GM18861 (cell line): ENCODE measurements around the gene TNFRSF14.

Experiments
- ATAC-seq: cut with Tn5 transposase; IDR thresholded peaks from one replicate; pipeline ENCODE4 v1.9.1; 2021; ENCODE audit not compliant: unreplicated experiment

The TNFRSF14 gene

GRCh38 chr1:2597441-2598328 is 41.5 kb downstream of the TNFRSF14 start:
- no peak for ATAC-seq

- no peak for ATAC-seq
Measured at GRCh38 chr1:2598329-2598931, 42.3 kb downstream of the TNFRSF14 start.

- ATAC-seq = no peak
Measured at GRCh38 chr1:2601721-2602303, 45.6 kb downstream of the TNFRSF14 start.

- ATAC-seq = no peak
Measured at GRCh38 chr1:2602311-2602835, 46.2 kb downstream of the TNFRSF14 start.

GRCh38 chr1:2602866-2603520 is 46.8 kb downstream of the TNFRSF14 start:
- no peak for ATAC-seq

GRCh38 chr1:2603521-2604155 is 47.5 kb downstream of the TNFRSF14 start:
- ATAC-seq = no peak

- no peak for ATAC-seq
Measured at GRCh38 chr1:2604156-2604843, 48.1 kb downstream of the TNFRSF14 start.

GRCh38 chr1:2604844-2605508 is 48.8 kb downstream of the TNFRSF14 start:
- ATAC-seq = no peak

GRCh38 chr1:2605509-2606395 is 49.6 kb downstream of the TNFRSF14 start:
- no peak for ATAC-seq

- ATAC-seq = no peak
Measured at GRCh38 chr1:2606396-2606880, 50.3 kb downstream of the TNFRSF14 start.

- no peak for ATAC-seq
Measured at GRCh38 chr1:2606881-2607621, 50.9 kb downstream of the TNFRSF14 start.

GRCh38 chr1:2607641-2608091 is 51.5 kb downstream of the TNFRSF14 start:
- ATAC-seq = no peak

- ATAC-seq = no peak
Measured at GRCh38 chr1:2609319-2610035, 53.3 kb downstream of the TNFRSF14 start.

- ATAC-seq = no peak
Measured at GRCh38 chr1:2610036-2610959, 54.1 kb downstream of the TNFRSF14 start.

- ATAC-seq = no peak
Measured at GRCh38 chr1:2611031-2611501, 54.9 kb downstream of the TNFRSF14 start.
